ENCODE results near the gene C1QB.

C1QB gene

DNA sequence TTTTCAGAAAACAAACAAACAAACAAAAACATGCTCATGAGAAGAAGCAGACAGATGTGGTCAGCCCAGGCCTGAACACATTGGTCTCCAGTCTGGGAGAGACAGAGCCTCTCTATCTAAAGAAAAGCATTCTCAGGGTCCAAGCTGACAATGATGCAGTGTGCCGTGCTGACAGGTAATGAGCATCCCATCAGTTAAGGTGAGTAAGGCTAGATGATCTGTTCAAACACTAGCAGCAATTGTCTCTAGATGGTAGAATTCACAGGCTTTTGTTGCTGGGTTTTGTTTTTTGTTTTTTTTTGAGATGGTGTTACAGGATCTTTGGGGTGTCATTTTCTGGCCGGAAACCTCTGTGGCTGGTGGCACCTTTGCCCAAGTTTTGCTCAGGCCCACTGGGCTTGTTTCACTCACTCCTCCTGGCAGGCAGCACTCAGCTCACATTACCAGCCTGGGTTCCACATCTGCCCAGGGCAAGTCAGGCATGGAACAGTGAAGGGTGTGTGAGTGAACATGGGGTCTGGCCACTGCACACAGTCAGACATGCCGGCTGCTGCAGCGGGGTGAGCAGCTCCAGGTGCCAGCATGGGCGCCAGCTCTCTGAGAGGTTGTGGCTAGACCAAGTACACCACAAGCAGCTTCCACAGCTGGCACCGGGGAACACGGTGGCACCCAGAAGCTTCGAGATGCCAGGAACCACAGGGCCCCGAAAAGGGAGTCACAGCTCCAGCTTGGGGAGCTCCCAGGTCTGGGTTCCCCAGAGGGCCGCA lies 19.2 kb upstream of the C1QB start:
- no peak for DNase-seq (ENCODE audit: low read depth)

DNA sequence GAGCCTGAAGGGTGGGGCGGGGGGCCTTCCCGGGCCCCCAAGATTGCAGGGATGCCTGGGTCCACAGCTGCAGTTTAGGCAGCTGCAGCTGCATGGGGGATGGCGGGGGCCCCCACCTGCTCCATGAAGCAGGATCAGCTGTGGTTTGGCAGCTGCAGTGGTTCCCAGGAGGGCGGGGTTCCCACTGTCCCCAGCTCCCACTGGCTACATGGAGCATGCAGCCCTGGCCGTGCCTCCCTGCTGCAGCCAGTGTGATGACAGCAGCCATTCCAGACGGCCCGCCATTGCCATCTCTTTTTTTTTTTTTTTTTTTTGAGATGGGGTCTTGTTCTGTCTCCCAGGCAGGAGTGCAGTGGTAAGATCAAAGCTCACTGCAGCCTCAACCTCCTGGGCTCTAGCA lies 17.6 kb upstream of the C1QB start:
- no peak for DNase-seq (ENCODE audit: low read depth)

DNA sequence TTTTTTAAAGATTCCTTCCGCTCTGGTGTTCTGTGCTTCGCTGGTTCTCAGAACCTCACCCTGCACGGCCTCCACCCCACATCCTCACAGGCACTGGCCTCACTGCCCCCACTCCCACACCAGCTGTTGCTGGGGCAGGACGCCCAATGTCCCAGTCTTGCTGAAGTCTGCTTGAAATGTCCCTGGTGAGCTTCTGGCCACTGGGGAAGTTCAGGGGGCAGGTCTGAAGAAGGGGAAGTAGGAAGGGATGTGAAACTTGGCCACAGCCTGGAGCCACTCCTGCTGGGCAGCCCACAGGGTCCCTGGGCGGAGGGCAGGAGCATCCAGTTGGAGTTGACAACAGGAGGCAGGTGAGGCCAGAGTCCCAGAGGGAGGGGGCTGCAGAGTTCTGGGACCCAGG lies 16.7 kb upstream of the C1QB start, which contains the start of gene C1QA:
C1QA (plus strand) TSS at position 276 of the 400 bp plus-strand sequence. CDS start 989 bp downstream, outside the sequence.
- no peak for DNase-seq (ENCODE audit: low read depth)

DNA sequence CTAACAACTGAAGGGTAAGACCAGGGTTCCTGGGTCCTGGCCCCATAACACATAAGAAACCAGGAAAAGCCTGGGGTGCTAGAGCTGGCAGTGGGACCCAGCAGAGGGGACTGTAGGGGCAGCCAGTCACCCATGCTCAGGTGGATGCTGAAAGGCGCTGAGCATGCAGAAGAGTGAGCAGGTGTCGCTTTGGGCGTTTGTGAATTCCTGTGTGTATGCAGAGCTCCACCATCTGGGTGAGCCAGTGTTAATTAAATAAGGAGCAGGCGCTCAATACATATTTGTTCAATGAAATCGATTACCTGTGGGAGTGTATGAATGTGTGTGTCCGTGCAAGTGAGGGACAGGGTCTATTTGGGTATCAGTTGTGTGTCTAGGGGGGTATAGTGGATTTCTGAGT lies 16.1 kb upstream of the C1QB start:
- DNase-seq (ENCODE audit: low read depth), result no peak

DNA sequence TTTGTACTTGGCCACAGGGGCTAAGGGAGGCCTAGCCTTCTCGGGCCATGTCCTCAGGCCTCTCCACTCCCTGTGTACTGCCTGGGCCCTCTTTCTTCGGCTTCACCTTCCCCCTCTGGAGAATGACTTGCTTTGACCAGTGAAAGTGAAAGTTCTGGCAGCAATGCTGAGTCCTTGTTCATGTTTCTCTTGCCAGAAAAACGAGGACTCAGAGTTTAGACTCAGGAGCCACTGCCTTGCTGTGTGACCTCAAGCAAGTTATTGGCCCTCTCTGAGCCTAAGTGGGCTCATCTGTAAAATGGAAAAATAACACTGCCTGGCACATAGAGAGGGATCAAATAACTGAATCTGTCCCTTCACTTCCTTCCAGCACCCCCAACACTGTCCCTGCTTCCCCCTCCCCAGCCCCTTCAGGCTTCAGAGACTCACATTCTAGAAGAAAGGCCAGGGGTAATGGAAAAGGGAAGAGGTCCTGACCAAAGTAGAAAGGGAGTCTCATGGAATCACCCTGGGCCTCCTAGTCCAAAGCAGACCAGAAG lies 15.1 kb upstream of the C1QB start:
- no peak for DNase-seq (ENCODE audit: low read depth)

DNA sequence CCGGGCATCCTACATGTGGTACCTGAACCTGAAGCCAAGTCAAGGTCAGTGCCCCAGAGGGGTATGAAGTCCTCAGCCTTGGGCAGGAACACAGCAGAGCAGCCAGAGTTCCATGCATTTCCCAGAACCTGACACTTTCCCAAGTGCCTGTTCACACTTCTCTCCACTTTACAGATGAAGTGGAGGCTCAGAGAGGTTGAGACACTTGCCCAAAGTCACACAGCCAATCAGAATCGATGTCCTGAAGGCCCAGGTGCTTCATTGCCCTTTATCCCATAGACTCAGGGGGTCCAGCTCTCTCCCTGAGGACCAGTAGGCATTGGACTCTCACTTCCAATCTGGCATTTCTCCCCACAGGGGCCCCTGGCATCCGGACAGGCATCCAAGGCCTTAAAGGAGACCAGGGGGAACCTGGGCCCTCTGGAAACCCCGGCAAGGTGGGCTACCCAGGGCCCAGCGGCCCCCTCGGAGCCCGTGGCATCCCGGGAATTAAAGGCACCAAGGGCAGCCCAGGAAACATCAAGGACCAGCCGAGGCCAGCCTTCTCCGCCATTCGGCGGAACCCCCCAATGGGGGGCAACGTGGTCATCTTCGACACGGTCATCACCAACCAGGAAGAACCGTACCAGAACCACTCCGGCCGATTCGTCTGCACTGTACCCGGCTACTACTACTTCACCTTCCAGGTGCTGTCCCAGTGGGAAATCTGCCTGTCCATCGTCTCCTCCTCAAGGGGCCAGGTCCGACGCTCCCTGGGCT lies 14.4 kb upstream of the C1QB start:
- DNase-seq (ENCODE audit: low read depth), result no peak

DNA sequence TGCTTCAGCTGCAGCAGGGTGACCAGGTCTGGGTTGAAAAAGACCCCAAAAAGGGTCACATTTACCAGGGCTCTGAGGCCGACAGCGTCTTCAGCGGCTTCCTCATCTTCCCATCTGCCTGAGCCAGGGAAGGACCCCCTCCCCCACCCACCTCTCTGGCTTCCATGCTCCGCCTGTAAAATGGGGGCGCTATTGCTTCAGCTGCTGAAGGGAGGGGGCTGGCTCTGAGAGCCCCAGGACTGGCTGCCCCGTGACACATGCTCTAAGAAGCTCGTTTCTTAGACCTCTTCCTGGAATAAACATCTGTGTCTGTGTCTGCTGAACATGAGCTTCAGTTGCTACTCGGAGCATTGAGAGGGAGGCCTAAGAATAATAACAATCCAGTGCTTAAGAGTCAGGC lies 13.8 kb upstream of the C1QB start:
- peak; percentile 70 for DNase-seq (ENCODE audit: low read depth)

DNA sequence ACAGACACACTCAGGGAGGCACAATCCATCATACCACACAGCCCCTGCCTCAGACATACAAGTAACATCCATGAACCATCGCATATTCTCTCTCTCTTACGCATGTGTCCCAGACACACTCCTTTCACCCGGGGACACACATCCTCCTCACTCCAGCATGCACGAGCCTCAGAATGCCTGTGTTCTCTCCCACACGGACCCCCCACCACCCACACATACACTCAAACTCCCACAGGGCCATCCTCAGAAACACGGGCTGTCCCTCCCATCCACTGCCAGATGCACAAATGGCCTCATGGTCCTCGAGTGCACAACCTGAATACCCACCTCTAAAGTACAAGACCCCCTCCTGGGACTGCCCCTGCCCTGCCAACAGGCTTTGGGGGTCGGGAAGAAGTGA lies 11.8 kb upstream of the C1QB start:
- no peak for DNase-seq (ENCODE audit: low read depth)

DNA sequence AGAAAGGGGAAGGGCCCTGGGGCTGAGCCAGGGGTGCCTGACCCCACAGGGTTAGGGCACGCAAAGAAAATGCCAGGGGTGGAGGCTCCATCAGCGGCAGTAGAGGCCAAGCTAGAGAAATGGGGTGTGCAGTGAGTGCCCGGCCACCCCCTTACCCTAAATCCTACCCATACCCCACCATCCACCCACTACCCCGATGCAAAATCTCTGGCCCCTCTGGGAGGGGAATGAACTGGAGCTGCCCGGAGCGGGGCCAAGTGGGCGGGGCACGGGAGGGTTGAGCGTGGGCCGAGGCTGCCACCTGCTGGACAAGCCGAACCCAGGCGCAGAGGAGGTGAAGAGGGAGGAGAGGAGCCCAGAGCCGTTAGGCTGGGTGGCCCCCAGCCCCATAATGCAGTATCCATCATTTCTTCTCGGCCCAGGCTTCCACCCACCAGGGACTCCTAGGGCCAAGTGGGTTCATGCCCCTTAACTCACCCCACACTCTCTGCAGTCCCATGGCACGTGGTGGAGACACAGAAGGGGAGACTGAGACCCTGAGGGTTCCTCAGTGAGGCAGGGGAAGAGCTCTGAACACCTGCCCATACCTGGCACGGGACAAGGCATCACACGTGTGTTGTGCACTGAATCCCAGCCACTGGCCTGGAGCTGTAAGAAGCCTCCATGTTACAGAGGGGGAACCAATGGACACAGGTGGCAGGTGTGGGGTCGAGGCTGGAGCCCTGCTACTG lies 11.0 kb upstream of the C1QB start:
- peak; percentile 68 for DNase-seq (ENCODE audit: low read depth)

DNA sequence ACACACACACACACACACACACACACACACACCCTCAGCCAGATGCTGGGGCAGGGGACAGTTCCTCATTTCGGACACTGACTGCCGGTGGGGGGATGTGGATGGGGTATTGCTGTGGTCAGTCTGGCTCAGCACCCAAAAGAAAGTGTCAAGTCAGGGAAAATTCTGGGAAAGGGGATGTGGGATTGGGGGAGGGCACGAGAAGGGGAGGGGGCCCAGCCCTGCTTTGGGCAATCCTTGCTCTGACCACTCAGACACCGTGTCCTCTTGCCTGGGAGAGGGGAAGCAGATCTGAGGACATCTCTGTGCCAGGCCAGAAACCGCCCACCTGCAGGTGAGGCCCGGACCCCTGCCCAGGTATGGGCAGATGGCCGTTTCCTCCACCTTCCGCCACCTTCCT lies 9.7 kb upstream of the C1QB start, which contains the start of gene C1QC:
C1QC (plus strand) TSS at position 253 of the 400 bp plus-strand sequence. CDS start 391 bp downstream, outside the sequence.
- DNase-seq (ENCODE audit: low read depth), result no peak

DNA sequence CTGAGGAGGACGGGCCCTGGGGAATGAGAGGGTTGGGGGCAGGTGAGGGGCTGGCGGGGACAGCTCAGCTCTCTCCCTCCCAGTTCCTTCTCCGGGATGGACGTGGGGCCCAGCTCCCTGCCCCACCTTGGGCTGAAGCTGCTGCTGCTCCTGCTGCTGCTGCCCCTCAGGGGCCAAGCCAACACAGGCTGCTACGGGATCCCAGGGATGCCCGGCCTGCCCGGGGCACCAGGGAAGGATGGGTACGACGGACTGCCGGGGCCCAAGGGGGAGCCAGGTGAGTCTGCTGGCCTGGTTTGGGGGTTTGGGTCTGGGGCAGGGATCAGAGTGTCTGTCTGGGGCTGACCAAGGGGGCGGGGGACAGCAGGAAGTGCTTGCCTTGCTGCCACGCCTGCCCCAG lies 9.1 kb upstream of the C1QB start:
- no peak for DNase-seq (ENCODE audit: low read depth)

DNA sequence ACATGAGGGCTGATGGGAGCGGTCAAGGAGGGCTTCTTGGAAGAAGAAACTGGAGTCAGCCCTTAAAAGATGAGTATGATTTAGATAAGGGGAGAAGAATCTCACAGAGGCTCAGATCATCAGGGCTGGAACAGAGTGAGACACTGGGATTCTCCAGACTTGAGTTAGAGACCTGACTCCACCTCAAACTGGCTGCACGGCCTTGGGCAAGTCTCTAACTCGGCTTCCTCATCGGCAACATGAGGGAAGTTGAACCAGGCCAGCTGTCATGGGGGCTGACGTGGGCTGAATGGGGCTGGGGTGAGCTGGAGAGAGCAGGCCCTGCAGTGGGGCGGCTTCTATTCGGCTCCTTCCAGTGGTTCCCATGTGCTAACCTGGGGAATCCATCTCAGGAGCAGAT lies 7.1 kb upstream of the C1QB start:
- no peak for DNase-seq (ENCODE audit: low read depth)

DNA sequence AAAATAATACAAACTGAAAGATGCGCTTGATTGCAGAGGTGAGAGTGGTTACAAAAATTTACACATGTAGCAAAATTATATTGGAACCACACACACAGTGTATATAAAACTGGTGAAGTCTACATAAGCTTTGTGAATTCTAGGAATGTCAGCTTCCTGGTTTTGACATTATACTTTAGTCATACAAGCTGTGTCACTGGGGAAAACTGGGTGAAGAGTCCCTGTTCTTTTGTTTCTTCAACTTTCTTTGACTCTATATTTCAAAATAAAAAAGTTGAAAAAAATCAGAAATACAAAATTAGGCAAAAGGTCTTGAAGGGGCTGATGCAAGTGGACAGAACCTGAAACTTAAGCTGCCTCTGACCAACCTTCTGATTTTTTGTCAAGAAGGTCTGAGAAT lies 6.7 kb upstream of the C1QB start:
- DNase-seq (ENCODE audit: low read depth), result no peak

DNA sequence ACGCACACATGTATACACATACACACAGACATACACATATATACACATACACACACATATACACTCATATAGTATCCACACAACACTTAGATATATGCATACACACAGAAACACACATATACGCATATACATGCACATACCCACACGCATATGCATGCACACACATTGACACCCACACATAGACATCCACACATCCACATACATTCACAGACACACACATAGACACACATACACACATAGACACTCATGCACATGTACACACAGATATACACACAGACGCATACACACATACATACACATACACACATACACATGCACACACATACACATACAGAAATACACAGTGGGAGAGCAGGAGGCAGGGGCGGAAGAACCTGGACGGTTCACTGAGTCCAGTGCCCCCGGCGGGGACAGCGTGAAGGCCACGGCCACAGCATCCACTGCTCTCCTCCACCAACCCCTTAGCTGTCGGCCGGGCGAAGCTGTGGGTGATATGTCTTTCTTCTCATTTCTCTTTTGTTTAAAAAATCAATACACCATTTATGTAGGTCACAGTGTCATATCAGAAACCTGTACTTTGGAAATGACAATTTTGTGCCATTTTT lies 2.8 kb upstream of the C1QB start:
- DNase-seq (ENCODE audit: low read depth), result no peak

DNA sequence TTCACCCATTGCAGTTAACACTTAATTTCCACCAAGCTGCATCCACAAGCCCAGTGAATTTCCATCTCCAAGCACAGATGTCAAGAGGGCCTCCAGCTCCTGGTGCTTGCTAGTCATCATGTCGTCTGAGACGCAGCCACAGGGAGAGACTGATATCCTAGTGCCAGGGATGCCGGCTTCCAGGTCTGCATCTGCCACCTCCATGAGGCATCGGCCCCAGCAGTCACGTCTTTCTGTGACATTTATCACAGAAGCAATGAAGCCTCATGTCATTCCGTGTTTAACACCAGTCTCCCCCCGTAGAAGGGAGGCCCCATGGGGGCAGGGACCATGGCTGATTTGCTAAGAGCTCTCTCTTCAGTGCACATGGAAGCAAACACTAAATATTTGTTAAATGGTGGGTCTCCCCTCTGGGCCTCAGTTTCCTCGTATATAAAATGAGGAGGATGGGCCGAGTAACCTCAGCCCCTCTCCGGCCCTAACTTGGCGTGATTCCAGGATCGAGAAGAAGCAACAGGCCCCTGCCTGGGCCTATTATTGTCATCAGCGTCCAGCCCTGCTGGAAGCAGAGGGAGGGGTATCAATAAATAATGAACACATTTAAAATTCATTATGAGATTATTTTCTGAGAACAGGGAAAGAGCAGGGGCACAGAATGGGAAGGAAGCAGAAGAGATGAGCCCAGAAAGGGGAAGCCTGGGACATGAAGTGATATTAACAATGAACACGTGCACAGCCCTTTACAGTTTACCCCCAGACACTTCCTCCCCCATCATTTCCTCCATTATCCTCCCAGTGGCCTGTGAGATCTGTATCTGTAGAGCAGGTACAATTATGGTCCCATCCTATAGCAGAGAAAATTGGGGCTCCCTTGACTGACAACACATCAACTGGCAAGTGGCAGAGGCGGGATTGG lies 837 bp upstream of the C1QB start:
- no peak for DNase-seq (ENCODE audit: low read depth)

DNA sequence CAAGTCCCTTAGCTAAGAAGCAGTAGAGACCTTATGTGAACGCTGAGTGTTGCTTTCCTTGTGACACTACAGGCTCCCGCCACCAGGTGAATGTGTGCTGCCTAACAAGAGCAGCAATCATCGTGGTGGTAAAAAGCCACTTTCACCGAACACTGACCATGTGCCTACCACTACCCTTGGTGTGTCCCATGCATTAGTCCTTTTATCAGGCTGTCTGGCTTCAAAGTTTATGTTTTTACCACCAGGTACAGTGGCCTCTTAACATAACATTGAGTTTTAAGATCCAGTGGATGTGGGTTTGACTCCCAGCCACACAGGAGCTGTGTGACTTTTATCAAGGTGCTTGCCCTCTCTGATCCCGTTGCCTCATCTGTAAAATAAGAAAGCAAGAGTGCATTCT lies 1.7 kb downstream of the C1QB start:
- peak; percentile 35 for DNase-seq (ENCODE audit: low read depth)

DNA sequence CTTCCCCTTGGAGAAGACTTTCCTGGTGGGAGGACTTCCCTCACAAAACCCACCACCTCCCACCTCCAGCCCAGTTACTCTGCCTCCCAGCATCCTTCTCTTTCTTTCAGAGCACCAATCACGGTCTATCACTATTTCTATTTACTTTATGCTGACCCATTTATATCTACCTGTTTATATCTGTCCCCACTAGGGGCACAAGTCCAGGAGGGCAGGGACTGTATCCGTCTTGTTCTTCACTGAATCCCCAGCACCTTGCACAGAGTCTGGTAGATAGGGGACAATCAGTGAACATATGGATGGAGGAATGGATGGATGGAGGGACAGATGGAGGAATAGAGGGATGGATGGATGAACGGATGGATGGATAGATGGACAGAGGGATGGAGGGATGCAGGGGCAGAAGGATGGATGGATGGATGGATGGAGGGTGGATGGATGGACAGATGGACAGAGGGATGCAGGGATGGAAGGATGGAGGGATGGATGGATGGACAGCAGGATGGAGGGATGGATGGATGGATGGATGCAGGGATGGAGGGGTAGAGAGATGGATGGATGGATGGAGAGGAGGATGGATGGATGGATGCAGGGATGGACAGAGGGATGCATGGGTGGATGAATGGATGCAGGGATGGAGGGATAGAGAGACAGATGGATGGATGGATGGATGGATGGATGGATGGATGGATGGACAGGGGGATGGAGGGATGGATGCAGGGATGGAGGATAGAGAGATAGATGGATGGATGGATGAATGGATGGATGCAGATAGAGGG lies 5.5 kb downstream of the C1QB start:
- peak; percentile 22 for DNase-seq (ENCODE audit: low read depth)

DNA sequence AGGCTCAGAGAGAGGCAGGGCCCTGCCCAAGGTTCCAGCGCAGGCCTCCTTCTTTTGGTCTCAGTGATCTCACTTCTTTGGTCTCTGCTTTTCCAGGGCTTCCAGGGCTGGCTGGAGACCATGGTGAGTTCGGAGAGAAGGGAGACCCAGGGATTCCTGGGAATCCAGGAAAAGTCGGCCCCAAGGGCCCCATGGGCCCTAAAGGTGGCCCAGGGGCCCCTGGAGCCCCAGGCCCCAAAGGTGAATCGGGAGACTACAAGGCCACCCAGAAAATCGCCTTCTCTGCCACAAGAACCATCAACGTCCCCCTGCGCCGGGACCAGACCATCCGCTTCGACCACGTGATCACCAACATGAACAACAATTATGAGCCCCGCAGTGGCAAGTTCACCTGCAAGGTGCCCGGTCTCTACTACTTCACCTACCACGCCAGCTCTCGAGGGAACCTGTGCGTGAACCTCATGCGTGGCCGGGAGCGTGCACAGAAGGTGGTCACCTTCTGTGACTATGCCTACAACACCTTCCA lies 7.7 kb downstream of the C1QB start:
- no peak for DNase-seq (ENCODE audit: low read depth)

DNA sequence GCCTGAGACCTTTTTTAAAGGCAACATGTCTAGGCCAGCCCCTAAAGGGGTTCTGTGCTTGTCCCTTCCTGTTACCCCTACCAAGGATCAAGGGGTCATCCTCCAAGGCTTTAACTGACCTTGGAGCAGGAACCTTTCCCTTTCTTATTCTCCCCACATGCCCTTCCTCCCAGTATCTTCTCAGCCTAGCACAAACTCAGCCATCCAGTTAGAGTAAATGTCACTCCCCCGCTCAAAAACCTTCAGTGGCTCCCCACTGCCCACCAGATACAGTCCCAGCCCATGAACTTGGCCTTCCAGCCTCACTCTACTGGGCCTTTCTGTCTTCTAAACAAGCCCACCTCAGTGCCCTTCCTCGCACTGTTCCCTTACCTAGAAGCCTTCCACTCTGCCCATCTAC lies 8.8 kb downstream of the C1QB start:
- DNase-seq (ENCODE audit: low read depth), result no peak

DNA sequence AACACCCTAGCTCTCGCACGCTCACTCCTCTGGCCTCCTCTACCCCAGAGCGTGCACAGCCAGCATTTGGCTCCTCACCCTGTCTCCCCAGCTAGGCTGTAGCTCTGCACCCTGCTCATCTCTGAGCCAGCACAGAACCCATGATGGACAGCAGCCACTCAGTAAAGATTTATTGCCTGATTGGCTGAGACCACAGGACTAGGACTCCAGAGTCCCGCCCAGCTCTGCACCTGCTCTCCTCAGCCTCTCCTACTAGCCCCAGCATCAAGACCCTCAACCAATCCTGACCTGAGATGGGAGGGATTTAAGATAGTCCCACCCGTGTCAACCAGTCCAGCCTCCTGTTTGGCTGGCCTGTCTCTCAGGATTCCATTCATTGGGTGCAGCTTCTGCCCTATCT lies 9.3 kb downstream of the C1QB start:
- peak; percentile 33 for DNase-seq (ENCODE audit: low read depth)
